PC-9 (cell line): Measurements from ENCODE around the gene POLD4.

Experiments used
- CTCF ChIP-seq: fragments of 200-600 bp; sonication (generic); conservative IDR thresholded peaks from 2 replicates; pipeline ENCODE4 v1.6.1; 2017; ENCODE audit warnings: mixed run types, antibody characterized with exemption, mild to moderate bottlenecking, moderate library complexity
- EZH2 ChIP-seq: fragments of 200-600 bp; sonication (generic); IDR thresholded peaks from 2 replicates; pipeline ENCODE4 v1.8.0; 2017; ENCODE audit warnings: antibody characterized with exemption, low read depth

GRCh38 chr11:67373648-67374570 lies 20.6 kb upstream of the POLD4 start:
- TF ChIP-seq CTCF = peak; percentile 64
- no peak for TF ChIP-seq EZH2
